WTC11 (cell line): ENCODE data around the gene BTBD9.

Source experiments
- CTCF ChIP-seq: fragments of 200-600 bp; IDR thresholded peaks from 2 replicates; pipeline ENCODE4 v1.8.0; 2022; ENCODE audit warnings: antibody characterized with exemption
- ELF4 ChIP-seq: sonication (generic); formaldehyde crosslinking; IDR thresholded peaks from 2 replicates; pipeline ENCODE4 v1.8.1; 2022; ENCODE audit warnings: low read depth, mild to moderate bottlenecking, moderate library complexity, missing genetic modification reagents
- MAX ChIP-seq: sonication (generic); formaldehyde crosslinking; IDR thresholded peaks from 2 replicates; pipeline ENCODE4 v1.8.0; 2022; ENCODE audit warnings: mild to moderate bottlenecking, missing genetic modification reagents
- NFE2L1 ChIP-seq: sonication (generic); formaldehyde crosslinking; IDR thresholded peaks from 2 replicates; pipeline ENCODE4 v1.8.1; 2023; ENCODE audit warnings: missing genetic modification reagents
- NFYB ChIP-seq: sonication (generic); formaldehyde crosslinking; conservative IDR thresholded peaks from 2 replicates; pipeline ENCODE4 v1.8.0; 2022; ENCODE audit warnings: low read depth, missing genetic modification reagents
- PRDM15 ChIP-seq: sonication (generic); formaldehyde crosslinking; IDR thresholded peaks from 2 replicates; pipeline ENCODE4 v1.8.0; 2022; ENCODE audit warnings: missing genetic modification reagents
- SOX15 ChIP-seq: fragments of 250-450 bp; sonication (Bioruptor Pico); IDR thresholded peaks from 2 replicates; pipeline ENCODE4 v1.9.0; 2021; ENCODE audit warnings: mild to moderate bottlenecking
- ZNF512 ChIP-seq: sonication (generic); formaldehyde crosslinking; IDR thresholded peaks from 2 replicates; pipeline ENCODE4 v1.8.1; 2022; ENCODE audit warnings: missing genetic modification reagents, borderline replicate concordance

GRCh38 chr6:38533064-38533463 is 106.7 kb downstream of the BTBD9 start:
- TF ChIP-seq CTCF (no peak), ELF4 (no peak), SOX15 (CRISPR knock-in tag) (no peak), ZNF512 (CRISPR knock-in tag) (no peak), NFE2L1 (CRISPR knock-in tag) (no peak), PRDM15 (CRISPR knock-in tag) (no peak), NFYB (CRISPR knock-in tag) (no peak), MAX (CRISPR knock-in tag) (no peak)
